Measurements from ENCODE around the gene CHURC1.
"Not testable (repeated sequence)": the region's sequence is repeated elsewhere in the genome, so short reads cannot be mapped to it uniquely, and the experiment has no call there.

Gene CHURC1

DNA sequence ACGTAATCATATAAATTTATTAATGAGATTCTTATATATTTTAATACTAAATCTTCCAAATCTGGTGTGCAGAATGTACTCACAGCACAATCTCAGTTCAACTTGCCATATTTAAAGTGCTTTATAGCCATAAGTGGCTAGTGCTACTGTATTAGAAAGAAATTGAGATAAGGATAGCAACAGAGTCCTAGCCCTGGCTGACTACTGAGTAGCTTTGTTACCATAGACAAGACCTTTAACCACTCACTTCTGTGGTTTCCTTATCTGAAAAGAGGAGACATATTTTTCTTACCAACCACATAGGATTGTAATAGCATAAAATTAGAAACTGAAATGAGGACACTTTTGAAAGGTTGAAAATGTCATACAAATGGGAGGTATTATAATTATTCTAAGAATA lies 2.0 kb upstream of the CHURC1 start:
- no peak for DNase-seq

DNA sequence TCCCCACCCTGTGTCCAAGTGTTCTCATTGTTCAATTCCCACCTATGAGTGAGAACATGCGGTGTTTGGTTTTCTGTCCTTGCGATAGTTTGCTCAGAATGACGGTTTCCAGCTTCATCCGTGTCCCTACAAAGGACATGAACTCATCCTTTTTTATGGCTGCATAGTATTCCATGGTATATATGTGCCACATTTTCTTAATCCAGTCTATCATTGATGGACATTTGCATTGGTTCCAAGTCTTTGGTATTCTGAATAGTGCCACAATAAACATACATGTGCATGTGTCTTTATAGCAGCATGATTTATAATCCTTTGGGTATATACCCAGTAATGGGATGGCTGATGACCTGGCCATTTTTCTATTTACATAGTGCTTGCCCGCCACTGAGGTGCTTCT lies 778 bp upstream of the CHURC1 start:
- not testable (repeated sequence) for DNase-seq

GRCh38 chr14:64915029-64915424 lies 772 bp downstream of the CHURC1 start:
- DNase-seq: no peak

GRCh38 chr14:64915797-64916196 lies 1.5 kb downstream of the CHURC1 start:
- DNase-seq: no peak

DNA sequence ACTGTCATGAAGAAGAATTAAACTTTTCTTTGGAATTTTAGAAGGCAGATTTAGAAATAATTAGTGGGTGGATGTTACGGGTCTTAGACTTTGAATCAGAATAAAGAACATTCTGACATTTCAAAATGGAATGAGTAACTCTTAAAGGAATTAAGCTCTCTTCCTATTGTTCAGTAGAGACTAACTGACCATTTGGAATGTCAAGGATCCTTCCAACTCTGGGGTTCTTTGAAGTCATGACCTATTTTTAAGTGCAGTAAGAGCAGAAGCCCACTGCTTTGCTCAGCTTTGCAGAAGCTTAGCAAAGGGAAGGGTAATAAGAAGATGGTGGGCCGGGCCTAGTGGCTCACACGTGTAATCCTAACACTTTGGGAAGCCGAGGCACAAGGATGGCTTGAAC lies 4.0 kb downstream of the CHURC1 start:
- DNase-seq: no peak

DNA sequence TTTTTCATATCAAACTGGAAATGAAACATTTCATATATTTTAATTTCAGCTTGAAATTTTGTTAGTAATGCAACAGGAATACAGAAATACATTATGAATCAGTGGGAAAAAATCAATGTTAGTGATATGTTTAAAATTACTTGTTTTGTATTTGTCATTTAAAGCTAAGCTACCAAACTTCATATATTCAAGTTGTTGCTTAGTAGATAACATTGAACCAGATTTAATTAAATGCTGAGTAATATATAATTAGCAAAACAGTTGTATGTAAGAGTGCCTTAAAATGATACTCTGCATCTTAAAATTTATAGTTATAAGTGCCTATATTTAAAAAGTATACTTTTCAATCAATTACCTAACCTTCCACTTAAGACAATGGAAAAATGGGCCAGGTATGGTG lies 5.0 kb downstream of the CHURC1 start:
- DNase-seq: no peak

- no peak for DNase-seq
Measured at GRCh38 chr14:64919618-64920017, 5.4 kb downstream of the CHURC1 start.

- DNase-seq: no peak
Measured at GRCh38 chr14:64920465-64920864, 6.2 kb downstream of the CHURC1 start.

DNA sequence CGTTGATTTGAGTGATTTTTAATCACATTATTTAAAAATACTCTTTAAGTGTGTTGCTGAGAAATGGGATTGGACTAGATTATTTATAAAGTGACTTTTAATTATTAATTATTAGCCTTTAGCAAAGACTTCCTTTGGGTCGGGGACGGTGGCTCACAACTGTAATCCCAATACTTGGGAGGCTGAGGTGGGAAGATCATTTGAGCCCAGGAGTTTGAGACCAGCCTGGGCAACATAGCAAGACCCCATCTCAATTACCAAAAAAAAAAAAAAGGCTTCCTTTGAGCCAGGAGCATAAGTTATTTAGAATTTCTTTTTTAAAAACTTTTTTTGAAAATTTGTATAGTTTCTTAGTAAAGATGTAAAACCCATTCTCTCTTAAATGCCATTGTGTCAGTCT lies 8.8 kb downstream of the CHURC1 start:
- DNase-seq: no peak

DNA sequence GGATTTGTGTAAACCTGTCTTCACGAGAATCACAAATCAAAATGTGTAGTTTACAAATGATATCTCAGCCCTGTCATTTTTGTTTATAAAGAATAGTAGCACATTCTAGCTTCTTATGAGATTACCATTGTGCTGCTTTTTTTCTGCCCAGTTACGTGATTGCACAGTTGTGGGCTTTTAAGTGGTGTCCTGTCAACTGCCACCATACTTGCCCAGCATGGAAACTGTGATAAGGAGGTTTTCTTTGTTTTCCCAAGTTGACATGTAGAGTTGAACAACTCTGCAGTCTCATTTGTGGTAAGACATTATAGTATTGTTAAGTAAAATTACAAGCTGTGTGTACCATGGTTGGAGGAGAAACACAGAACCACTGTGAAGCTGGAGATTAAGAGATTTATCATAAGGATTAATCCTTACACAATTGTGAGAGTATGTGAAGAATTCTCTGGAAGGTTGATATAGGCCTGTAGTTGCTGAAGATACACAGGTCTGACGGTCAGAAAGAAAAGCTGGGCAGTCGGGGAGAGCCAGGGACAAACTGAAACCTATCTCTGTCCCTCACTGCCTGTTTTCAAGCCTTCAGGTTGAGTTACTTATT lies 12.2 kb downstream of the CHURC1 start:
- no peak for DNase-seq

- no peak for DNase-seq
Measured at GRCh38 chr14:64927031-64927430, 12.8 kb downstream of the CHURC1 start.

- no peak for DNase-seq
Measured at GRCh38 chr14:64928239-64929013, 14.2 kb downstream of the CHURC1 start.

DNA sequence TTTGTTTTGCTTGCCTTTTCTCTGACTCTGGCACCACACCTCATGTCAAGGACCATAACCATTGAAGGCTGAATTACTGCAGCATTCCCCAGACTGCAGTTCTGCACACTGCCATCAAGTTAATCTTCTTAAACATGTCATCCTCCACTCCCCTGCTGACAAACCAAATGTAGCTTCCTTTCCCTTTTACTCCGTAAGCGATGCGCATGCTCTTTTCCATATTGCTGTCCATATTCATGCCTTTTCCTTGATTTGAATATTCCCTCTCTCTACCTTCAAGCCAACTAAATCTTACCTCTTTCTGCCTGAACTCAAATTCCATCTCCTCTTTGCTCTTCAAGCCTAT lies 14.7 kb downstream of the CHURC1 start:
- no peak for DNase-seq

DNA sequence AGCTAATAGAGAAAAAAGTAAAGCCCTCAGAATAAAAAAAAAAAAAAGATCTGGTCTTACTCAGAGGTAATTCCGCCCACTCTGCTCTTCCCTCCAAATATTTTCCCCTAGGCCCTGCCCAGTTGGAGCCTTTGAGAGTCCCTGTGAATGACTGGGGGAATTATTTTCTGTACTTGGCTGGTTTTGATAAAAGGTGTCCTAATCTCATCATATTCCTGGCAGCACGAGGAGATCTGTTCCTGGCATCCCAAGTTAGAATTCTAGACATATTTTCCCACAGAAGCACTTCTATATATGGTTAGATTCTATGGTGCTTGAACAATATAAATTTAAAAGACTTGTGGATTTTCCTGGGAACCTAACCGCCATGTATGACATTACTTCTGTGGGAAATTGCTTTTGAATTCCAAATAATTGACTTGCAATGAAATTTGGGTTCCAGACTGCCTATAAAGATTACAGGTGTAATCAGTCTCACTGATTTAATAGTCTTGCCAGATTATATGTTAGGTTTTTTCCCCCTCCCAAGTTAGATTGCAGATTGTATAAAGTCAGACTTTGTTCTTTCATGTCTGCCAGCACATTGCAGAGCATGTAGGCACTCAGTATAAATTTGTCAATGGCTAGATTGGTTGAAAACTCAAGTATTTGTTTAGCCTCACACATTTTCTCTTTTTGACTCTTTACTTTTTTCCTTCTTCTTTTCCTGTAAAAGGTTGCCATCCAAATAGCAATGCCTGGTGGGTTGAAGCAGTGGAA lies 16.0 kb downstream of the CHURC1 start:
- peak; percentile 66 for DNase-seq

DNA sequence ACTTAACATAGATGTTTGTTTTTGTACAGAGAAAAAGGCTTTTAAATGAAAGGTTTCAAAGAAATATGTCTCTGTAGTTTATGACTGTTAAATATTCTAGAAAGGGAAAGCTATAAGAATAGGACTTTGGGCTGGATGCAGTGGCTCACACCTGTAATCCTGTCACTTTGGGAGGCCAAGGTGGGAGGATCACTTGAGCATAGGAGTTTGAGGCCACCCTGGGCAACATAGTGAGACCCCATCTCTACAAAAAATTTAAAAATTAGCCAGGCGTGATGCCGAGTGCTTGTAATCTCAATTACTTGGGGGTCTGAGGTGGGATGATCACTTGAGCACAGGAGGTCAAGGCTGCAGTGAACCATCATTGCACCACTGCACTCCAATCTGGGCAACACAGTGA lies 16.9 kb downstream of the CHURC1 start:
- DNase-seq: no peak

DNA sequence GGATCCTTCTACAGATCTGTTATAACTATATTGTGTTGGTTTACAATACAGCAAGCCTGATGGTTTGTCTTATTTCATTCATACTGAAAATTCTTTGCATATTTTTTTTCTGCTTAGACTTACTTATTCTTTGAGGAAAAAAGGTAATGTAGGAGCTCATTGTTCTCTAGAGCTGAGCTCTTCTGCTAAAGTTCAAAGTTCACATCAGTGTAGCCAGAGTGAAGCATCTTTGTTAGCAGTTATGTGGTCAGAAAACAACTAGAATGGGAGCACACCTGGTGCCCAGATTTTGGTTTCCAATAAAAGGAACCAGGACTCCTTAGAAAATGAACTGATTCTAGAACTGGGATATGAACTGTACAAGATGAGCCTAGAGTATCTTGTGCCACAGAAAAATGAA lies 18.0 kb downstream of the CHURC1 start:
- DNase-seq: no peak

DNA sequence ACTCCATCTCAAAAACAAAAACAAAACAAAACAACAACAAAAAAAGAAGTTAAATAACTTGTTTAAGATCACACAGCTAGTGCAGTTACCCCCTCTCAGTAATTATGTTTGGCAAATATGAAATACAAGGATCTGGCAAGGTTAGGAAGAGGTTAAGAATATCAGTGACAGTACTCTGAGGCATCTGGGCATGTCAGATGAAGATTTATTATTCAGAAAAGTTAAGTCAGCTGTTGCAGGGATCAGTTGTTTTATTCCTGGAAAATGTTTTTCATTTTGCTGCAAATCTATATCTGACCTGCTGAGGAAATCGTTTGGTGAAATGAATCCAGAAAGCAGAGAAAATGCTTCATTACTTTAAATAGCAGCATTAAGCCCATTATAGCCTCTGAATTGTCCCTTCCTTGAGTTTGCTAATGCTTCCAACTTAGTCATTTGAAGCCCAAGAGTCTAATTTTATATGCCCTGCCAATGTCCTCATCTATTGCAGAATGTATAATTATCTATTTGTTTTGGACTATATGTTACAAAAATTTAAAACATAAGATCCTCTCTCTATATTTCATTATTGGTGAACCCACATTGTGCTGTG lies 20.2 kb downstream of the CHURC1 start:
- DNase-seq: no peak

- no peak for DNase-seq
Measured at GRCh38 chr14:64935508-64935907, 21.3 kb downstream of the CHURC1 start.

GRCh38 chr14:64937171-64937820 lies 23.0 kb downstream of the CHURC1 start:
- peak; percentile 10 for DNase-seq

- no peak for DNase-seq
Measured at GRCh38 chr14:64937821-64938193, 23.6 kb downstream of the CHURC1 start.

DNA sequence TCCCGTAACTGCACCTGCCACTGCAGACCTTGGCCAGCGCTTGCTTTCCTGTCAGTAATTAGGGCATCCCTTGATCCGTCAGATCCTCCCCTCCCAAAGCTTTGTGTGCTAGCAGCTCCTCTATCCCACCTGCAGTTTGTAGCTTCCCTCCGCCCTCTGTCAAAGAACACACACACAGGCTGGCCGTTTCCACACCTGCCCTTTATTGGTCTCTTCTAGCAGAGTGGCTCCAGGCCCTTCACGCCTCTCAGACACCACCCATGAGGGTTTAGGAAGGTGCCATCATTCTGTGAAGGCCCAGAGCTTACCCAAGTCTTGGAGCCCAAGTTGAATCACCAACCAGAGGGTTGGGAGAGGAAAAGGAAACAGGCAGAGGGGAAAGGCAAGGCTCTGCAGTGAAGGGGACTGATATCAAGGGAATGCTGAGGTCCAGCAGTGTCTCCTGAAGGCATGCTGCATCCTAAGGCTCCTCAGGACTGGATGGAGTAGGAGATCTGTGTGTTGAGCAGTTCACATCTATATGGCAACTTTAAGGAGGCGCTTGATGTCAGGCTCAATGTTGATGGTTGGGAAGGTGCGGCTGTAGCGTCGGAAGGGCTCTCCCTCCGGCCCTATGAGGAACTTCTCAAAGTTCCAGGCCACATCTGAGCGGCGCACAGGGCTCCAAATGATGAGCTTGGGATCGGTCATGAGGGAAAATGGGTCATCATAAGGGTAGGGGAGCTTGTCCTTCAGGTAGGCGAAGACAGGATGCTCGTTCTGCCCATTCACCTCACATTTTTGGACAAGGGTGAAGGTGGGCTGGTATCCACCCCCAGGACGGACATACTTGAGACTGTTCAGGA lies 24.9 kb downstream of the CHURC1 start:
- no peak for DNase-seq

DNA sequence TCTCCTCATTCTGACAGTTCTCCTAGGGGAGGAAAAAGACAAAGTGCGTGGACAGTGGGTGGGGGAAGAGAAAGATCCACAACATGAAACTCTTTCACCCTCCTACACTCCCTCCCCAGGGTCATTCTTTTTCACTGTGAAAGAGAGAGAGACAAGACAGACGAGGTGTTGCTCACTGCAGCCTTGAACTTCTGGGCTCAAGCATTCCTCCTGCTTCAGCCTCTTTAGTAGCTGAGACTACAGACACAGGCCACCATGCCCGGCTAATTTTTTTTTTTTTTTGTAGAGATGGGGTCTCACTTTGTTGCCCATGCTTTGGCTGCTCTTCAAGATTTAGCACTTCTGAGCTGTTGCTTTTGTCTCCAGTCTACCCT lies 25.5 kb downstream of the CHURC1 start:
- no peak for DNase-seq
